SU-DHL-6 (cell line): ENCODE data around the gene FBRSL1.

ENCODE experiments used
- H2AFZ ChIP-seq: fragments of 200-600 bp; sonication (generic); 2 replicates; pipeline ENCODE4 v1.6.1; 2014; ENCODE audit warnings: low read depth, mild to moderate bottlenecking, moderate library complexity, mixed read lengths, antibody characterized with exemption, low read length; ENCODE audit not compliant: severe bottlenecking
- H3F3A ChIP-seq: fragments of 200-600 bp; shearing (Covaris generic); 2 replicates; pipeline ENCODE4 v1.6.0; 2016; ENCODE audit warnings: antibody characterized with exemption, mild to moderate bottlenecking; ENCODE audit not compliant: insufficient read depth
- H3K27ac ChIP-seq: fragments of 200-600 bp; sonication (generic); 2 replicates; pipeline ENCODE4 v1.5.1; 2016; ENCODE audit warnings: low read depth, mild to moderate bottlenecking, low read length, moderate library complexity, mixed read lengths
- H3K27me3 ChIP-seq: fragments of 200-600 bp; sonication (generic), shearing (Covaris generic); 2 replicates; pipeline ENCODE4 v1.6.0; 2014; ENCODE audit warnings: mild to moderate bottlenecking, low read length
- H3K36me3 ChIP-seq: fragments of 200-600 bp; sonication (generic); 2 replicates; pipeline ENCODE4 v1.6.1; 2014; ENCODE audit warnings: mild to moderate bottlenecking, low read length, mixed read lengths
- H3K4me2 ChIP-seq: fragments of 300-600, 200-600 bp; shearing (Covaris generic), sonication (generic); 2 replicates; pipeline ENCODE4 v1.6.0; 2014; ENCODE audit warnings: low read length, low read depth, mild to moderate bottlenecking; ENCODE audit not compliant: poor library complexity, severe bottlenecking
- H3K4me3 ChIP-seq: fragments of 200-600 bp; sonication (generic); 2 replicates; pipeline ENCODE4 v1.5.1; 2014; ENCODE audit warnings: antibody characterized with exemption, low read length, mild to moderate bottlenecking, mixed read lengths; ENCODE audit not compliant: insufficient read depth, poor library complexity, severe bottlenecking
- H3K79me2 ChIP-seq: fragments of 200-600 bp; sonication (generic); 2 replicates; pipeline ENCODE4 v1.6.1; 2014; ENCODE audit warnings: mild to moderate bottlenecking, low read length, moderate library complexity; ENCODE audit not compliant: insufficient read depth
- H3K9ac ChIP-seq: fragments of 200-600 bp; sonication (generic); 2 replicates; pipeline ENCODE4 v1.7.0; 2014; ENCODE audit warnings: mild to moderate bottlenecking, low read length
- H3K9me2 ChIP-seq: fragments of 200-600 bp; sonication (generic); replicated peaks from 2 replicates; pipeline ENCODE4 v1.6.1; 2014; ENCODE audit warnings: low read length; ENCODE audit not compliant: insufficient read depth
- H3K9me3 ChIP-seq: fragments of 200-600 bp; sonication (generic); 2 replicates; pipeline ENCODE4 v1.6.1; 2014; ENCODE audit warnings: low read length, mixed read lengths; ENCODE audit not compliant: insufficient read depth
- H4K20me1 ChIP-seq: fragments of 200-600 bp; sonication (generic); 2 replicates; pipeline ENCODE4 v1.6.1; 2014; ENCODE audit warnings: low read depth, mild to moderate bottlenecking, antibody characterized with exemption, low read length, moderate library complexity, mixed read lengths
- CTCF ChIP-seq: fragments of 200-600 bp; sonication (generic); IDR thresholded peaks from one replicate; pipeline ENCODE4 v1.5.1; 2017; ENCODE audit warnings: antibody characterized with exemption, mild to moderate bottlenecking, low read length, moderate library complexity; ENCODE audit not compliant: insufficient read depth, poor library complexity, severe bottlenecking
- EZH2phosphoT487 ChIP-seq: fragments of 200-600 bp; sonication (generic), shearing (Covaris generic); conservative IDR thresholded peaks from 2 replicates; pipeline ENCODE4 v1.6.1; 2018; ENCODE audit warnings: mild to moderate bottlenecking, antibody characterized with exemption, low read length, moderate library complexity, mixed read lengths

FBRSL1 gene

GRCh38 chr12:132454933-132455418, 35.0 kb upstream of the FBRSL1 start:
- Histone ChIP-seq H3K27me3 (no peaks in the 10 kb centered on the region), H3K9me2 (no peaks in the 10 kb centered on the region), H3K79me2 (no peaks in the 10 kb centered on the region), H3K4me2 (no peak overlapping the region), H3F3A (no peaks in the 10 kb centered on the region), H4K20me1 (no peaks in the 10 kb centered on the region), H3K4me3 (no peak overlapping the region), H3K9ac (no peak overlapping the region), H3K27ac (no peak overlapping the region), H2AFZ (no peak overlapping the region), H3K9me3 (no peaks in the 10 kb centered on the region), H3K36me3 (no peaks in the 10 kb centered on the region)
- TF ChIP-seq CTCF (no peak), EZH2phosphoT487 (no peak)

GRCh38 chr12:132455565-132455964, 34.4 kb upstream of the FBRSL1 start:
- TF ChIP-seq CTCF (no peak), EZH2phosphoT487 (no peak)
- H2AFZ ChIP-seq = no peak overlapping the region
- H3K27me3 ChIP-seq = no peaks in the 10 kb centered on the region
- no peaks in the 10 kb centered on the region for H3K36me3 ChIP-seq
- H3K4me3 ChIP-seq = no peak overlapping the region
- H3F3A ChIP-seq = no peaks in the 10 kb centered on the region
- no peaks in the 10 kb centered on the region for H3K79me2 ChIP-seq
- no peaks in the 10 kb centered on the region for H4K20me1 ChIP-seq
- no peak overlapping the region for H3K4me2 ChIP-seq
- no peaks in the 10 kb centered on the region for H3K9me3 ChIP-seq
- H3K9ac ChIP-seq = no peak overlapping the region
- H3K9me2 ChIP-seq = no peaks in the 10 kb centered on the region
- no peak overlapping the region for H3K27ac ChIP-seq

GRCh38 chr12:132456186-132456943, 33.6 kb upstream of the FBRSL1 start:
- Histone ChIP-seq H3K27me3 (no peaks in the 10 kb centered on the region), H3K4me3 (no peak overlapping the region), H2AFZ (no peak overlapping the region), H3K27ac (no peak overlapping the region), H4K20me1 (no peaks in the 10 kb centered on the region), H3K9ac (no peak overlapping the region), H3K4me2 (no peak overlapping the region), H3F3A (no peaks in the 10 kb centered on the region), H3K36me3 (no peaks in the 10 kb centered on the region), H3K9me3 (no peaks in the 10 kb centered on the region), H3K9me2 (no peaks in the 10 kb centered on the region), H3K79me2 (no peaks in the 10 kb centered on the region)
- no peak for TF ChIP-seq EZH2phosphoT487
- TF ChIP-seq CTCF = no peak
